ENCODE data around the gene CD79A.

DNA sequence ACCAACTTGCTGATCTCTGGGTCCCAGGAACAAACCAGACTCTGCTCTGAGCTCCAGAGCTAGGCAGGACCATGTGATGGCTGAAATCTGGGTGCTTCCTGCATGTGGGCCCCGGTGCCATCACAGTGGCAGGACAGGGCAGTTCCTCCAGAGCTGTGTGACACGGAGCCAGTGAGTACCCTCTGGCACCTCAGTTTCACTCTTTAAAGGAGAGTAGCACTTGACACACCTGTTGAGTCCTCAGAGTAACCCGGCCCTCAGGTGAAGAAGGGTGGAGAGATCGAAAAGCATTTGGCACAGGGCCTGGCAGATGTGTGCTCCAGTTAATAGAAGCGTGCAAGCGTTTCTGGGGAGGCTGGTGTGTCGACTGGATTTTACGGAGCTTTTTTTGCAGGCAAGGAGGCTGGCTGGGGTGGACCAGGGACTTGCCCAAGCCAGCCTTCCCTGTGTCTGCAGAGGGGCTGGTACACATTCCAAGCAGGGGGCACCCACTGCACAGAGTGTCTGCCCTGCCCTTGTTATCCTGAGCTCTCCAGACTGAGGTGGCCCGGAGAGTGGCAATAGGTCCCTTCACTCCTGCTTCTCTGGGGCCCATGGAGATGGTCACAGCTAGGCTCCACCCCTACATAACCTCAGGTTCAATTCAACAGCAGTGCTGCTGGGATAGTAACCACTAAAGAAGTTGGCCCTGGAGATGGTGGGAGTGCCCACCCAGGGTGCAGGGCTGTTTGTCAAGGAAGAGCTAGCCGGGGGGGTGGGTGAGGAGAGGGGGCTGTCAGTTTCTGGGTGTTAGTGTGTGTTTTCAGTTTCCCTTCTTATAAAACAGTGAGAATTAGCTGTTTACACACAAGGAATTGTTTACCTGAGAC lies 8.7 kb upstream of the CD79A start:
- no peak for TF ChIP-seq CTCF (IDR thresholded peaks at IDR 0.05; ENCODE audit: extremely low read depth in 1 of 2, insufficient read depth in 1 of 2, low read depth in 1 of 2, low read length in 2 of 2)
- no peak for TF ChIP-seq POLR2A (IDR thresholded peaks at IDR 0.05; ENCODE audit: low read depth, low read length)
- TF ChIP-seq, protein P1, sequence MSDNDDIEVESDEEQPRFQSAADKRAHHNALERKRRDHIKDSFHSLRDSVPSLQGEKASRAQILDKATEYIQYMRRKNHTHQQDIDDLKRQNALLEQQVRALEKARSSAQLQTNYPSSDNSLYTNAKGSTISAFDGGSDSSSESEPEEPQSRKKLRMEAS (IDR thresholded peaks at IDR 0.05; ENCODE audit: insufficient read depth, insufficient read length), result no peak
